Endothelial cell of umbilical vein (primary cell): ENCODE results near the gene WDR82.

Experiments
- MYC ChIP-seq: IDR thresholded peaks from one replicate; pipeline ENCODE4 v1.6.1; 2011; ENCODE audit warnings: mild to moderate bottlenecking, low read depth, low read length
- POLR2A ChIP-seq: IDR thresholded peaks from 2 replicates; pipeline ENCODE4 v1.6.1; 2012; ENCODE audit warnings: low read depth, mild to moderate bottlenecking, control low read depth, low read length
- TF ChIP-seq, protein P1 (sequence below): IDR thresholded peaks from 2 replicates; pipeline ENCODE4 v1.6.1; 2011; ENCODE audit not compliant: insufficient read depth, insufficient read length

DNA sequence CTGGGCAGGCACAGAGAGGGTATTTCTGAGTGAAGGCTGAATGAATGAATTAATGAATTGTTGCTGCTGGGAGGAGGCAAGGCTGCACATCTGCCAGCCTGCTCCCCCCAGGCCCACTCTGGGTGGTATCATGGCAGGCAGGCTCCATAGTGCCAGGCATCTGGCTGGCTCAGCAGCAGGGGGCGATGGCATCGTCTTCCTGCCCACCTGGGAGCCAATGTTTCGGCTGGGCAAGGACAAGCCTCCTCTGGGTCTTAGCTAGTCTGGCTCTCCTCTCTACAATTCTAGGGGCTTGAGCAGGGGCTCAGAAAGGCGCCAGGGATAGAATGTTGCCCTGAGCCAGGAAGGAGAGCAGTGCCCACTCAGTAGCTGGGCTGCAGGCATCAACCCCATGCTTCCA is 51.3 kb downstream of the WDR82 start:
- TF ChIP-seq MYC = no peak
- TF ChIP-seq POLR2A = no peak
- TF ChIP-seq, protein P1, sequence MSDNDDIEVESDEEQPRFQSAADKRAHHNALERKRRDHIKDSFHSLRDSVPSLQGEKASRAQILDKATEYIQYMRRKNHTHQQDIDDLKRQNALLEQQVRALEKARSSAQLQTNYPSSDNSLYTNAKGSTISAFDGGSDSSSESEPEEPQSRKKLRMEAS = no peak
